IPS DF 19.7 (cell line): Measurements from ENCODE around the gene SUGCT.

Experiments
- DNase-seq: peaks from one replicate; pipeline ENCODE4 v3.0.0-alpha.2; 2013; ENCODE audit warnings: low read depth, low spot score

The SUGCT gene

DNA sequence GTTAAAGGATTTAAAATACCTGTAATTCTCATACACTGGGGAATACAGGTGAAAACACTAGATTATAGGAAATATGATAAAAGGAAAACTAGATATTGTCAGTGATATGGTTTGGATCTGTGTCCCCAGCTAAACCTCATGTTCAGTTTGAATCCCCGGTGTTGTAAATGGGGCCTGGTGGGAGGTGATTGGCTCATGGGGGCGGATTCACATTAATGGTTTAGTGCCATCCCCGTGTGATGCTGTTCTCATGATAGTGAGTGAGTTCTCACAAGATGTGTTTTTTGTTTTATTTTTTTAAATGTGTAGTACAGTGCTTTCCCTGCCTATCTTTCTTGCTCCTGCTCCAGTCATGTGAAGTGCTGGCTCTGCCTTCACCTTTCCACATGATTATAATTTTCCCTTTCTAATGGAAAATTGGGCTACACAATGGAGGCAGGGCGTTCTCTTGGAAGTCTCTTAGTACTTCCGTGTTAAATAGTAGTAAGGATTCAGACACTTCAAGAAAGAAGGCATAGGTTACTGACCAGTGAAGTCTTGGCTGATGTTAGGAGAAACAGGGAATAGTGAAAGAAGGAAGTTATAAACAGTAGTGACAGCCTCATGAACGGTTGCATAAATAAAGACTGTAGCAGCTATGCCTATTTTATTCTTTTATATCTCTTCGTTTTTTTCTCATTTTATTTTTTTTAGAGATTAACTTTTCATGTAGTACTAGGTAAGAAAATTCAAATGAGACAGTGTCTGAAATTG is 386.4 kb downstream of the SUGCT start:
- no peak for DNase-seq

DNA sequence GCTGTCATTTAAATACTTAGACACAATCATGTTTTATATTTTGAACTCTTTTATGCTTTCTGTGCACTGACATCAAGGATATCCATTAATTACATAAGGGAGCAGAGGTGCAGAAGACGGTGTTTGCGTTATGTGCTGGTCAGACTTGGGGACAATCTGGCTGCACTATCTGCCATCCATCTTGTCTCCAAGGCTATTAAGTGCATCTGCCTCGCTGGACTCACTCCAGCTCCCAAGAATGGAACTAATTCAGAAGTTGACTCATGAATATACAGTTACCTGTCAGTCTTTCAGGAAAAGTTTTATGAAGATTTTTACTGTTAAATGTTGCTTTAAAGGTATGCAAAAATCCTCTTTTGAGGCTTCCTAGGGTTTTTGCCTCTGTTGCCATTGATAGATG is 391.0 kb downstream of the SUGCT start:
- no peak for DNase-seq

DNA sequence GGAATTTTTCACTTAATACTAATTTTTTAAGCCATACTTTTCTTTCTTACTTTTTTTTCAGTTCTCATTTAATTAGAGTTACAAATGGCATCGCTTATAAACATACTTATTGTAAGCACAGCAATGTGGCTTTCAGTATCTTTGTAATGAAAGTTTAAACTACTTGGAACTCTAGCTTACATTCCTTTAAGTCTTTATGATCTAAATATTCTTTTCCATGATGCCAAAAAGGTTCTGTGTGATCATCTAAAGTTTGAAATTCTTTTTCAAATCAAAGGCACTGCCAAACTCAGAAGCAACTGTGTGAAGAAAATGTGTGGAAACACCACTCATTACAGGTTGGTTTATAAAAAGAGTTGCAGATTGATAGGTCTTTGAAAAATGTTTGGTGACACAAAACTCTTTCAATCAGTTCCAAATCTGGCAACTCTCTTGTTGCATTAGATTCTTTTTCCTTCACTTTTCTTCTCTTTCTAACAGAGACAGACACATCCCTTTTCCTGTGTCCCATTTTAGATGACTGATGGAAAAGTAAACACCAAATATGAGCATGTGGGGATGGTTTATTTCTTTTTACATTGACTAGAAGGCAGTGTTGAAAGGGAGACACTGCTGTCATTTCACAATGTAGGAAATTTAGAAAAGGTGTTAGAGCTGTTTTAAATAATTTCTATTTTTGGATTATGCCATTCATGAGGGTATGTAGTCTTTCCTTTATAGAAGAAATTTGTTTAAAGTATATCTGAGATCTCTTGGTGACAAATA is 392.3 kb downstream of the SUGCT start:
- DNase-seq, result no peak

DNA sequence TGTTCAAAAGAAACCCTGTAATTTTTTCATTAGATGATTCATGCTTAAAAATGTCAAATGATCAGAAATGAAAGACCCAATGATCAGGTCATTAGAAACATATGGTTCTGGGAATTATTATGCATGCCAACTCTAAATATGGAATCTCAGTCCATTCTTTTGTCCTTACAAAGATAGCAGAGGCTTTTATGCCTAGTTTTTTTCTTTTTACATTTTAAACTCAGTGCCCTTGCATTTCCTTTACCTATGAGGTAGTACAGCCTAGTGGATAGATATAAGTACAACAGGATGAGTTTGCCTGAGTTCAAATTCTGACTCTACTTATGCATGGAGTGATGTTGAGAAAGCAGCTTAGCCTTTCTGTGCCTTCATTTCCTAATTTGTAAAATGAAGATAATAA is 392.9 kb downstream of the SUGCT start:
- DNase-seq, result no peak

DNA sequence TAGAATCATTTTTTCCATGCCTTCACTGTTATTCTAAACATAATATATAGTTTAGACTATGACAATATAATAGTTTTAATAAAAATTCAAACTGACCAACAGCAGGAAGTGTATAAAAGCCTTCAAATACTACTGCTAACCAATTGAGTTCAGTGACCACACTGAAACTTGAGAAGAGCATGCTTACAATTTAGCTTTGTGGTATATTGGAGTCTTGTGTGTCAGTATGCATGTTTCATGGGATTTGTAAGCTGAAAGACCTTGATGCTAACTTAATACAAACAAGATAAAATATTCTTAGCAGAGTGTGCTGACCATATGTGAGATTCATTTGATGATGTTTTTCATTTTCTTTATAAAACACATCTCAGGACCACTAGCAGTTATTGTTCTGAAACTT is 395.5 kb downstream of the SUGCT start:
- DNase-seq, result no peak

DNA sequence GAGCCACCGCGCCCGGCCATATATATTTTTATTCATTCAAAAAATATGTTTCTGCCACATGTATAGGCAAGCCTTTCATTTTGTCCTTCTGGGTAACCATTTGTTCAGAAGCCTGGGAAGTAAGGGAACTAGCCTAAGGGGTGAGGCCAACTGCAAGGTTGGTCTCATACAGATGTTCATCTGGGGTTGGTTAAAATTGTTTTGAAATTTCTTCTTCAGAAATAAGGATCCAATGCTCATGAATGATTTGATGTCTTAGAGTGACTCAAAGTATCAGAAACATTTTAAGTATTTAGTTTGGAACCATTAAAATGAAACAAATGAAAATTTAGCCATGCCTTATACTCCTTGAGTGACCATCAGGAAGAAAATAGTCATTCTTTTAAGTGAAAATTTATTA is 397.2 kb downstream of the SUGCT start:
- no peak for DNase-seq

DNA sequence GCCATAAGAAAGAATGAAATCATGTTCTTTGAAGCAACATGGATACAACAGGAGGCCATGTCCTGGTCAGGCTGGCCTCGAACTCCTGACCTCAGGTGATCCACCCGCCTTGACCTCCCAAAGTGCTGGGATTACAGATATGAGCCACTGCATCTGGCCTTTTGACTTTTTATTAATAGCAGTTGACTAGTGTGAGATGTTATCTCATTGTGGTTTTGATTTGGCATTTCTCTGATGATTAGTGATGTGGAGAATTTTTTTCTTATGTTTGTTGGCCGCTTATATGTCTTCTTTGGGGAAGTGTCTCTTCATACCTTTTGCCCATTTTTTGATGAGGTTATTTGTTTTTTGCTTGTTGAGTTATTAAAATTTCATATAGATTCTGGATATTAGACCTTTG is 400.9 kb downstream of the SUGCT start:
- DNase-seq, result no peak

DNA sequence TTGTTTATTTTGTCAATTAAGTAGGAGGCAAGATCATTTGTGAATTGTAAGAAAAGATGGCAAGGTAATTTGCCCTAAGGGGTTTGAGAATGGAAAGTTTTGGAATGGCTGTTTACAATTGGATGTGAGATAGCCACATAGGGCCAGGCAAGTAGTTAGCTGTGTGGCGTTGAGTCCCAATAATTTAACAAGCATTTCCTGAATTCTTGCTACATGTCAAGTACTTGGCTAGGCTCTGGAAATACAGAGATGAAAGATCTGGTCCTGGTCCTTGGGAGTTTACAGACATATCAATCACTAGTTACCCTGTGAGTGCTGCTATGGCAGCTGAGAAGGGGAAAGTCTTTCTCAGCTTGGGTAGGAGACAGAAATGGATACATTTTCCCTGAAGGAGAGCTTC is 401.6 kb downstream of the SUGCT start:
- DNase-seq, result no peak

DNA sequence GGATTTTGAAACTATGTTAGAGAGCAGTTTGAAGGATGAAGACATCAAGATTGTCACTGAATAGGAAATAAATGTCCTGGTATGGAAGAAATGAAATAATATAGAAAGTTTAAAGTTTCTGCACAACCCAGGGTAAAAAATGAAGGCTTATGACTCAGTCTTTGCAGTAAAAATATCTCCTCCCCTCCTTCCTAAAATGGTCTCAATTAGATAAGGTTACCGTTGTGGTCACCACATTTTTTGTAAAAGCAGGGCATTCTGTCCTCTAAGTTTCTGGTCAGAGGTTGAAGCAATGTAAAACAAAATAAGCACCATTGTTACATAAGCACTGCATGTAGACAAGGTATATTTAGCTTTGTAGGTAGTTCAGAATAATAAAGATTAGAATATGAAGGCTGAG is 403.5 kb downstream of the SUGCT start:
- no peak for DNase-seq

DNA sequence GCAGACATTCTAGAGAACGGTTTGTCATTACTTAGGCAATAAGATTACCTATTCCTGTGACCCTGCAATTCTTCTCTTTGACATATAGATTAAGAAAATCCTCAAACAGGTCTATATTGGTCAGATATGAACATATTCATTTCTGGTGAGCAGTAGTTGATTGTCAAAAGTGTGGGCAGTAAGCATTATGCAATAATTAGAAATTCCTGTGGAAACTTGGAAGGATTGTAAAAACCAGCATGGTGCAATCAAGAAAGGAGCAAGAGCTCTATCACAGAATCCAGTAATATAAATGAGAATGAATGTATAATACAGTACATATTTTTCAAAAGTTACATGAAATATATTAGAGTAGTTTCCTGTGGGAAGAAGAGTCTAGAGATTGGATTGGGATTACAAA is 406.5 kb downstream of the SUGCT start:
- DNase-seq, result no peak

DNA sequence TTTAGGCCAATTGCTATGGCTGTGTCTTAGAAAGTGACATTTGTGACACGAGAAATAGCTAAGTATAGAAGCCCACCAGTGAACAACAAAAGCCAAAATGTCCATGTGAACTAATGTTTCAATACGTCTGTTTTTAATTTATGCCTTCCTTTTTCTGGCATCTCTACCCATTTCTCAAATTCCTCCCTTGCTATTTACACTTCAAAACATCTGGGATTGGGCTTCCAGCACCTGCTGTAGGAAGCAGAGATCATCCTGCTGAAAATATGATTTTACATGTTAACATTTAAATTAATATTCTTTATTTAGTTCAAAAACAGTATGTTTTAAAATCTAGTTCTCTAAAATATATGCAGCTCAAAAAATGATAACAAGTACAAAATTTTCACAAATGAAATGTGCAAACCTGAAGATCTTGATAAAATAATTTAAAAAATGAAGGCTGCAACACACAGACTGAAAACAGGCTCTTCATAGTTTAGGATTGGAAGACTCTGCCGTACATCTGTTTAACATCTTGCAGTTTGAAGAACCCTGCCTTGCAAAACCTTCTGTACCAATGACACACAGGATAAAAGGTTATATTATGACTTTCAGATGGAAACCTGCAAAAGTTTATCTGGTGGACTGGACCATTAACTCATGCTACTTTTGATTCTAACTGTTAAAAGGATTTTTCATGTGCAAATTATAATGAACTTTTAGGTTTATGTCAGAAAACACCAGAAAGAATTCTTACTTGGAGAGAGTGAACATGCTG is 408.4 kb downstream of the SUGCT start:
- no peak for DNase-seq

DNA sequence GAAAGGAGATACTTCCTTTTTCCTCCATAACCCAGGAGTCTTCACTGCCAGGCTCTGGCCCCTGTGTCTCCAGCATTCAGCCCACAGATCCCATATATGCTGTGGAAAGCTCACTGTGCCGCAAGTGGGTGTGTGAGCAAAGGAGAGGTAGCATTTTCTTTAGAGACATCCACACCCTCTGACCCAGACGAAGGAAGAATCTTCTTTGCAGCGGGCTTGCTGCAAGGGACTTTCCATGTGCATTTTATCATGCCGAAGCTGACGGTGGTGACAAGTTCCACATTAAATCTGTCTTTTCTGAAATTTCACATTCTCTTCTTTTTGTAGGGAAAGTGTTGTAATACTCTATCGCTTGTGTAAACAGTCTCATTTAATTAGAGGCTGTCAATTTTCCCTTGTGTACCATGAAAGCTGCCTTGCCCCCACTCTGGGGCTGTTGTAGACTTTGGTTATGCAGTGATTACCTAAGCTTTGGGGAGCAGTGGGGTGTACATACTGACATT is 409.5 kb downstream of the SUGCT start:
- DNase-seq, result no peak

DNA sequence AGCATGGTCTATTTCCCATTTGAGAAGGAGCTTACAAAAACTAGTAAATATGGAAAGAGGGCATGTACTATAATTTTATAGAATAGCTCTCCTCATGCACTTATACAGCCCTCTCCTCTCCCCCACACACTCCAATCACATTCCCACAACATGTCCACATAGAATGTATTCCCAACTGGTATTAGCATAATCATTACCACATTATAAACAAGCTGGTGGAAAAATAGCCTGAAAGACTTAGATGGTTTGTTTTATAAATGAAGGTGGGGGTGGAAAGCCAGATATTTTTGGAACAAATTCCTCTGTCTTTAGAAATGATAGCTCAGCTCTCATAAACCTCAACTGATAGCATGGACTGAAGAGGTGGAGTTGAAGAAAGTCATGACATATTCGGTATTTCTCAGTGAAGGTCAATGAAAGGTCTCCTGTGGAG is 410.1 kb downstream of the SUGCT start:
- DNase-seq, result no peak

DNA sequence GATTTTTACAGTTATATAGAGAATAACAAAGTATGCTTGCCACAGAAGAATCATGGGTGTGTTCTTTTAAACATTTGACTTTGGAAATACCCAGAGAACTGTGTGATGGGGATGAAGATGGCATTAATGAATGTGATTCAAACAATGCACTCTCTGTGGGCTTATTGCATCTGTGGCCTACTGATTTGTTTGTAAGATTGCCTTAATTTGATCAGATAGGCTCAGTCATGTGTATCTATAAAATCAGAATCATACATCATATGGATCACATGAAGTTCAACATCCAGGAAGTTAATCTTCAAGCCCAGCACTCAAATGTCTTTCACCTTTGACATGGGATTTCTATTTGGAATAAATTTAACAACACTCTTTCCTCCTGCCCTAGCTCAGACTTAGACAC is 410.9 kb downstream of the SUGCT start:
- DNase-seq, result no peak

DNA sequence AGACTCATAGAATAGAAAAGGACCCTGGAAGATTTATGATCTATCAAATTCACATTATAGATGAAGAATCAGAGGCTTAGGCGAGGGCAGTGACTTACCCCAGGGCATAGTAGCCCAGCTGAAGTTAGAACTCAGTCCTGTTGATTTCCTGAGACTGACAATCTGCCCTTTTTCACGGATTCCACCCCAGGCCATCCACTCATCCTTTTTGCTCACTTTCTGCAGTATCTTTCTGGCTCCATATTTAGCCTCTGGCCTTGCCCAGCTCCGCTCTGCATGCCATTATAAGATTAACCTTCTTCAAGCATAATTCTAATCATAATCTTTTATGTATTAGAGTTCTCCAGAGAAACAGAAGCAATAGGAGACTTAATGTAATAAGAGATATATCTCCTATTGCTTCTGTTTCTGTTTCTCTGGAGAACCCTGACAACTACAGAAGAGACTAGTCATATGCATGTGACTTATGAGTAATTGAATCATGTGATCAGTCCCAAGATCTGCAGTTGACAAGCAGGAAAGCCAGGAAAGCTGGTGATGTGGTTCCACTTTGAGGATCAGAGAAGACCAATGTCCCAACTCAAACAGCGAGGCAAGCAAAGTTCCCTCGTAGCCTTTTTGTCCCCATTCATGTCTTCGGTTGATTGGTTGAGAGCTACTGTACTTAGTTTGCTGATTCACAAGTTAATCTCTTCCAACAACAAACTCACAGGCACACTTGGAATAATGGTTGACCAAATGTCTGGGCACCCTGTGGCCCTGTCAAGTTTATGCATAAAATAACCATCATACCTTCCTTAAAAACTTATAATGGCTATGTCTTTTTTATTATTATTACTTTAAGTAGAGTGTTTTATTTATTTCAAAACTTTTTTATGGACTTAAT is 412.1 kb downstream of the SUGCT start:
- no peak for DNase-seq

DNA sequence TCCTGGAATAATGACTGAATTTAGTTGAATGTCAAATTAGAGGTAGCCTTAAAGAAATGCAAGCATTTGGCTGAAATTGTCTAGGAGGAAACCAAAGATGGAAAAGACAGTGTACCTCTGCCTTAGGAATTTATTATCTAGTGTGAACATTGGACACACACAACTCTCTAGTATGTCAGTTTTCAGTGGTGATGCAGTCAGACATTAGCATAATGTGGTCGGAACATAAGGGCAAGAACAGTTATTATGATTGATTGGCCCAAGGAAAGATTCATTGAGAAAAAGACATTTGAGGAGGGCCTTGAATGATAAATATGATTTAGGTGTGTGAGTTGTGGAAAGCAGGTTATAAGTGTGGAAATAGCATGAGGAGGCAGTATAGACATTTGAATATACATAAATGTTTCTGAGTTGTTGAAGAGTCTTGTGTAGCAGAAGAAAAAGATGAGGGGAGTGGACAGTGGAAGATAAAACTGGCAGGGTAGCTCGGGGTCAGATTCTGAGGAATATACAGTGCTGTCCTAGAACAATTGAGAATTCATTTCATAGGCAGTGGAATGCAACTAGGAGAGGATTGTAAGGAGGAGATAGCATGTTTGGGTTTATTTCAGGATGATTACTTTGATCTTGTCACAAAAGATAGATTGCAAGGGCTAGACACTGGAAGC is 414.7 kb downstream of the SUGCT start:
- no peak for DNase-seq

DNA sequence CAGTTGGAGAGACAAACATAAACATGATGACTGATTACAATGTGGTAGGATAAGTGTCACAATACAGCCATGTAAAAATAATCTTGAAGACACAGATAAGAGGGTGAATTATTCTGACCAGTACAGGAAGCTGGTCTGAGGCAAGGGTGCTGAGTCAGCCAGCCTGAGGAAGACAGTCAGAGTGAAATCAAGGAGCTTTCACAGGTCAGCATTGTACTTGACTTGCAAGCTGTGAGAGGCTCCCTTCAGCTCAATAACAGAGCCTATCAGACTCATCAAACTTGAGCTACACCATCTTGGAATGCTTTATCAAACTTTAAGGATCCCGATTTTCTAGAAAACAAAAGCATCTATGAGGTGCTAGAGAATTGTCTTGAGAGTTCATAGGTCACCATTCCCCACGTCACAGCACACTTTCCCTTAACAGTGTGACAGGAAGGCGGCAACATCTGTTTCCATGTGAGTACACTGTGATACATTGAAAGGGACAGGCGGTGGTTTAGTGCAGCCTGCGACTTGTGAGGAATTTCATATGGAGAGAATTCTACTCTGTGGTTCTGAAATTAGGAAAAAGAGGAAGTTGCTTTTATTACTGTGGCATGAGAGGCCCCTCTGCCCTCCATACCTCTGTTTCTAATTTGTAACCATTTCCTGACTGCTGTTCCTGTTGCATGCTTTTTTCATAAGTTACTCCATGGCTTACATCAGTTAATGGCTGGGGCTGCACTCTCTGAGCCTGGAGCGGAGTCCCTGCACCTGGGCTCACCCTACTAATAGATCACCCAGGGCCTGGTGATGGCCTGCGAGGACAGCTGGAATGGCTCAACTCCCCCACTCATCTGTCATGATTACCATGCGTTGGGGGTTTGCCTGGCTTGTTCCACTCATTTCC is 417.1 kb downstream of the SUGCT start:
- DNase-seq, result no peak

DNA sequence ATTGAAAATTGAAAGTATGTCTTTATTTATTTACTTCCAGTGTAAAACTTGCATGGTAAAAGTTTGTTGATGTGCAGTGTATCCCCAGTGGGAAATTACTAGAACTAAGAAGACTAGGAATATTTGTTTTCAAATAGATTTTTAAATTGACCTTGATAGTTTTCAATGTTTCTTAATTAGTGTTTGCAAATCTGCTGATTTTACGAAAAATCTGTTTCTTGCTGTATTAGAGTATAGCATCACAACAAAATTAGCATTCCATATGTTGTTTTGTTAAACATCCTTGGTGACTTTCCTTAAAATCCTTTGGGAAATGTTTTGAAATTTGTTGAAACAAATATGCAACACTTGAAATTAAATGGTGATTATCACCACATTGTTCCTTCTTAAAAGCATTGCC is 425.9 kb downstream of the SUGCT start:
- DNase-seq, result no peak

DNA sequence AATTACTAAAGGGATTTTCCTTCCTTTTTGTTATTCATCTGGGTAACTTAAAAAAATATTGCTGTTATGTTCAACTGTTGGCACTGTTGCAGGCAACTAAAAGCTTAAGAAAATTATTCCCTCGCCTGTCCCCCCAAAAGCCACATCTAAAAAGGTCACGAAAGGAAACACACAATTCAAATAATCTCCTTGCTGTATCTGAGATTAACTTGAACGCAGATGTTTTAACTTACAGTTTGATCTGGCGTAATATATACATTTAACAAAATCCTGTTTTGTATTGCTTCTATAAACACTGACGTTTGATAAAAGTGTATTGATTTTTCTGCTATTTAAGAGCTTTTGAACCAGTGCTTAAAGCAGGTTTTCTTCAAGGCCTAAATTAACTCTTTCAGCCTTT is 432.1 kb downstream of the SUGCT start:
- DNase-seq, result no peak

DNA sequence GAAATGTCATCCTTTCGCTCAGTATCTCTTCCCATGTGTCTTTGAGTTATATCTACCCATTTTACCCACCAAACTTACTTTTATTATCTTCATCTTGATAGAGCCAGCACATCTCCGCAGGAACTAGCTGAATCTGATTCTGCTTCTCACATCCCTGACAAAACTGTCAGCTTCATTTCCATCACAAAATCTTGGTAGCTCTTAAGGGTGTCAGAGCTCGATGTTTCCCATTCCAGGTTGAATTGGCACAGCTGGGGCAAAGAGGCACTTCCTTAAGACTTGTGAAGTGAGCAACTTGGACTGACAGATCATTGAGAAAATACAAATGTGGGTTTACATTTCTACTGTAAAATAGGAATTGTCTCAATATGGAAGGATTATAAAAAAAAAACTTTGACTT is 434.5 kb downstream of the SUGCT start:
- DNase-seq, result peak; percentile 33
